Anterior cingulate cortex (tissue), 58 donors: Measurements from ENCODE around the gene RNF212.

Source experiments
- DNase-seq, 58 donors: peaks; one replicate each; lab custom pipeline; 2025; lab: John Stamatoyannopoulos, UW

RNF212 gene

DNA sequence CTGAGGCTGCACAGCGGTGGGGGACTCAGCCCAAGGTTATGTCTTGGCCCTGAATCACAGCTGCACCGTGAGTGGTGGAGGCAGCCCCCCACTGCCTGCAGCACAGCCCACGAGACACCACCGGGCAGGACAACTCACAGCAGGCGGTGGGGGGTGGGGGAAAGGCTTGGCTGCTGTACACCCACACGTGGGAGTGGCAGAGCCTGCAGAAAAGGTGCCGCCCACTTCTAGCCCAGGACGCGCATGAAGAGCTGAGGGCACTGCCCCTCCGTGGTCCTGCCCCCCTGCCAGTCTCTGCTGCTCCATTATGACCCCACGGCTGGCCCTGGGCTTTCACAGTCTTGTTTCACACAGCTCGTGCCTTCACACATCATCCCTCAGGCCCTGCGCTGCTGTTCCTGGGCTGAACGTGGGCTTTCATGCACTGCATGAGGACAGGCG lies 61.1 kb downstream of the RNF212 start:
- DNase-seq, result no peak

DNA sequence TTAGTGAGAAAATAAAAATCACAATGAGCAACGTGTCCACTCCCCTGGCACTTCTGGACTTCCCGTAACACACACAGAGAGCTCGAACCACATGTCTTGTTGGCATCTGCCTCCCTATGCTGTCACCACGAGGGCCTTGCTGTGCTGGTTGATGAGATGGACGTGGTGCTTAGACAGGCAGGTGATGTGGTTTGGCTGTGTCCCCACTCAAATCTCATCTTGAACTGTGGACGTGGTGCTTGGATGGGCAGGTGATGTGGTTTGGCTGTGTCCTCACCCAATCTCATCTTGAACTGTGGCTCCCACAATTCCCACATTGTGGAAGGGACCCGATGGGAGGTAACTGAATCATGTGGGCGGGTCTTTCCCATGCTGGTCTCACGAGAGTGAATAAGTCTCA lies 61.9 kb downstream of the RNF212 start:
- DNase-seq, result no peak

DNA sequence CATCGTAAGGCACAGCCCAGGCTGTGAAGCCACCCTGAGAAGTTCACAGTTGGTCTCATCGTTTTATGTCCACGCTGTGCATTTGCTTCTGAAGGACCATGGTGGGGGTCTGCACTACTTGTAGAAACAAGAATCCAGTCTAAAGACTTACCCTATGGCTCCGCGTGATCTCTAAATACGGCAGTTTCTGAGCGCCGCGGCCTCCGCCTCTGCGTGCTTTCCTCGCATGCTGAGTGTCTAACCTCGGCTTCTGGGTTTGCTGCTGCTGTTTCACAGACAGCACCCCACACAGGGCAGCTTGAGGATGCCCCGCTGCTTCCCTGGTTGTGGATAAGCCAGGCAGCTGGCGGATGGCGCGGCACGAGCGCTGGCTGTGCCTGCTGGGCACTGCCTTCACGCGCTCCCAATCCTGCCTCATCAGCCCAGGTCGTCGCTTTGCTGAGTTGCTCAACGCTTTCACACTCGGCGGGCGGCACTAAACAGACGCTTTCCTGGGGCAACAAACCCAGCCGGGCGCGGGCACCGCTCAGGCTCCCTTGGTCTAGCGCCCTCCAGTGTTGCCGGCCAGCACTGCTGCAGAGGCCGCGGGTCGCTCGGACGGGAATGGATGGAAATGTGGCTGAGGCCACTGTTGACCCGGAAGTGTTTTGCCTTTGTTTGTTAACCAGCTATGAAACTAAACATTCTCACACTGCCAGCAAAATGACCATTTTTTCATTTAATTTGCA lies 62.7 kb downstream of the RNF212 start:
- peak in 26 of 58 donors; percentile 21 to 76 (median 52) for DNase-seq

DNA sequence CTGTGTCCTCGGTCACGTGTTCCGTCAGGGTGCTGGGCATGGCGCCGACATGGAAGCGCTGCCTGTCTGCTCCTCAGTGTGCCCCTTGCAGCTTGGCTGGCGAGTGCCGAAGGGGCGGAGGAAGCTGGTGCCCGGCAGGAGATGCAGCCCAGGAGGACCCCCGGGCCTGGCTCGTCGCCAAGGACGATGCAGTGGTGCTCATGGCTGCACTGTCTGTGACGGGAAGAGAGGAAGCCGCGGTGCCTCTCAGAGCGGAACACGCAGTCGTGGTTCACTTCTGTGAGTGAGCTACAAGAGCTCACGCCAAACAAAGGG lies 63.8 kb downstream of the RNF212 start:
- DNase-seq, result no peak

DNA sequence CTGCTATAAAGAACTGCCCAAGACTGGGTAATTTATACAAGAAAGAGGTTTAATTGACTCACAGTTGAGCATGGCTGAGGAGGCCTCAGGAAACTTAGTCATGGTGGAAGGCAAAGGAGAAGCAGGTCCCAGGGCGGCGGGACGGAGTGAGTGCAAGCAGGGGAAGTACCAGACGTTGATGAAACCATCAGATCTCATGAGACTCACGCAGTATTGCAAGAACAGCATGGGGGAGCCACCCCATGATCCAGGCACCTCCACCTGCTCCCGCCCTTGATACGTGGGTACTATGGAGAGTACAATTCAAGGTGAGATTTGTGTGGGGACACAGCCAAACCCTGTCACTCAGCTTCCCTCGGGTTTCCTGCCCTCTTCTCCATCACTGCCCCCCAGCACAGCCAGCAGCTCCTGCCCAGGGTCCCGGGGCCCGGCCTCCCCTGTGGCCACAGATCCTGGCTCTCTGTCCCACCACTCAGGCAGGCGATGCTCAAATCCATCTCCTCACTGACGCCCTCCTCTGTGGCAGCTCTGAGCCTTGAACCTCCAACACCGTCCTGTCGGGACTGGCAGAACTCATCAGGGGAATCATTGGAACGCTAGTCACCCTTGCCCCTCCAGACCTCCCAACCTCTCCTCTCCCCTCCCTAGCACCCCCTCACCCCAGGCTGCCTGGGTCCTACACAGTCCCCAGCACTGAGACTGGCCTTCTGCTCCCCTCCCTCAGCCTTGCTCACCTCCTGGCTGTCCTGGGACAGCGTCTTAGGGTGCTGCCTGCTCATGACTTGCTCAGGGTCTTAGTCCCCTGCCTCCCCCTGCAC lies 64.4 kb downstream of the RNF212 start:
- DNase-seq, result no peak

DNA sequence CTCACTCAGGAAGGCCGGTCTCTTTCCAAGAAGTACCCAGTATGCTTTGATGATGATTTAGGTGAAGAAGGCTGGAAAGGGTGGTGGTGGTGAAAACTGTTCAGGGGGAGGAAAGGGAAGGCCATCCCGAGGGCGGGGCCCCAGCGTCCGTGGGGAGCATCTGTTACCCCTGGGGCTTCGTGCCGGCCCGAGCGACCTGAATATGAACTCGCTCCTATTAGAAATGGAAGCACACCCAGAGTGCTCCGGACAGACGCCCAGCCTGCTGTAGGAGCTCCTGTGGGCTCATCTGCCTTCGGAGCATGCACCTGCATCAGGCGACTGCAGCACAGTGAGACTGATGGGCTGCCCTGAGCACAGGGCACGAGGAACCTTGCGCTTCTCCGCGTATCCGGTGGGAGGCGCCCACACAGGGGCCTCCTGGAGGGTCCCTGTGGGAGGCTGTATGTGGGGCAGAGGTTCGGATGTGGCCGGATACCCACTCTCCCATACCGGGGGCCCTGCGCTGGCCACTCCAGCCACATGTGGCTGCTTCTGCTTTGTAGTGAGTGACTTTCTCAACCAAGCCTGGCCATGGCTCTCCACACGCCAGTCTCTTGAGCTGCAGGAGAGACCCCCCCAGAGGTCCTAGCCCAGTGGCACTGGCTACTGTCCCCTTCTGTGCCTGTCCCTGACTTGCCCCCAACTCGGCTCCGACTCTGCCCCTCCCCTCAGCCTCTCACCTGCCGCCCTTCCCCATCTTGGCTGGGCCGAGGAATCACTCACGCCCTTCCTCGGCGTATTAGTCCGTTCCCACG lies 65.2 kb downstream of the RNF212 start:
- no peak for DNase-seq

DNA sequence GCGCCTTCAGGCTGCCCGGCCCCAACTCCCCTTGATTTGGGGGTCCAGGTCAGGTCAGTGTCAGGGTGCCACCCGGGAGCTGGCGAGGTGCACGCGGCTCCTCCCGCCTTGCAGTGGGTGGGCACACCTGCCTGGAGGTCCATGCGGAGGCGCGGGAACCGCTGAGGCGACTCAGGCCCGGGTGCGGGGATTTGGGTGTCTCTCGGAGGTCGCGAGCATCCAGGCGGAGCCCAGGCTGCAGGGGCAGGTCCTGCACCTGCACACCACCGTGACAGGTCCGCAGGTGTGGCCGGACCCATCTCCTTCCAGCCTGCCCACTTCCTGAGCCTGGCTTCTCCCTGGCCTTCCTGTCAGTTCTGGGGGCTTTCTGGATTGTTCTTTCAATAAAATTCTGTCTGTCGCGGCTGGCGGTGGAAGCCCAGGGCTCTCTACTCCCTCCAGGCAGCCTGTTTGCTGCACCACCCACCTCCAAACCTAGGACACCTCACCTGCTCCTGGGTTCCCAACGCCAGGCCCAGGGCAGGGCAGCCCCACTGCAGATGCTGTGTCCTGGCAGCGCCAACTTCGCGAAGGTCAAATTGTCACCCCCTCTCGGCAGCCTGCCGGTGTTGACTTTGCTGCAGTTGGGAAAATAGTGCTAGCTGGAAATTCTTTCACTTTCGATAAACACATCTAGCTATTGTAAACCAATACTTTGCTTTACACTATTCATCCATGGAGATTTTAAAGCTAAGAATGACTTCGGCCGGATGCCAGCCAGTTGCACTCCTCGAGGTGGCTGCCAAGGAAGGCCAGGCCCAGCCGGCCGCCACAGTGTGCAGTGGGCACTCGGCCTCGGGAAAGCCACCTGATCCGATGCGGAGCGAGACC lies 66.0 kb downstream of the RNF212 start:
- peak in 1 of 58 donors; percentile 25 for DNase-seq

DNA sequence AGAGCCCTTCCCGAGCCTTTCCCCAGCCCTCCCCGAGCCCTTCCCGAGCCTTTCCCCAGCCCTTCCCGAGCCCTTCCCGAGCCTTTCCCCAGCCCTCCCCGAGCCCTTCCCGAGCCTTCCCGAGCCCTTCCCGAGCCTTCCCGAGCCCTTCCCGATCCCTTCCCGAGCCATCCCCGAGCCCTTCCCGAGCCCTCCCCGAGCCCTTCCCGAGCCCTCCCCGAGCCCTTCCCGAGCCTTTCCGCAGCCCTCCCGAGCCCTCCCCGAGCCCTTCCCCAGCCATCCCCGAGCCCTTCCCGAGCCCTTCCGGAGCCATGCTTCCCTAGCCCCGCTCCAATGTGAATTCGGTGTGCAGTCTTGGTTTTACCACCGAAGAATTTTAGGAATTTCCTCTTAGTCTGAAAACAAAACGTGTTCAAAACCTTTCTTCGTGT lies 66.8 kb downstream of the RNF212 start:
- DNase-seq, result peak in 47 of 58 donors; percentile 25 to 87 (median 58)

DNA sequence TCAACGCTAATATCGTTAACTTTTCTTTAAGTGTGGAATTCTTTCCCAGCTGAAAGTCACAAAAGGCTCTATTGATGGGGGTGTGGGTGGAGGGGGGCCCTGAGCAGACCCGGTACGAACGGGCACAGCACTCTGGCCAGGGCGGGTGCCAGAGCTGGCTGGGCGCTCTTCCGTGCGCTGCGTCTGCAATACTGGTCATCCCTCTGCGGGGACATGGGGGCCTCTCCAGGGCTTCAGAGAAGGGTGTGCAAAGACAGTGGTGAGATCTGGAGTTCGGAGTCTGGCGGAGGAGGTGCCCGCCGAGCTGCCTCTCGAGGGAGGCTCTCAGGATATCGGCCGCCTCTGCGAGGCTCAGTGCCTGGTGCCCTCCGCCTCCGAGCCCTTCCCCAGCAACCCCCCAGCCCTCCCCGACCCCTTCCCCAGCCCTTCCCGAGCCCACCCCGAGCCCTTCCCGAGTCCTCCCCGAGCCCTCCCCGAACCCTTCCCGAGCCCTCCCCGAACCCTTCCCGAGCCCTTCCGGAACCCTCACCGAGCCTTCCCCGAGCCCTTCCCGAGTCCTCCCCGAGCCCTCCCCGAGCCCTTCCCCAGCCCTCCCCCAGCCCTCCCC lies 67.7 kb downstream of the RNF212 start:
- peak in 9 of 58 donors; percentile 29 to 61 (median 46) for DNase-seq

DNA sequence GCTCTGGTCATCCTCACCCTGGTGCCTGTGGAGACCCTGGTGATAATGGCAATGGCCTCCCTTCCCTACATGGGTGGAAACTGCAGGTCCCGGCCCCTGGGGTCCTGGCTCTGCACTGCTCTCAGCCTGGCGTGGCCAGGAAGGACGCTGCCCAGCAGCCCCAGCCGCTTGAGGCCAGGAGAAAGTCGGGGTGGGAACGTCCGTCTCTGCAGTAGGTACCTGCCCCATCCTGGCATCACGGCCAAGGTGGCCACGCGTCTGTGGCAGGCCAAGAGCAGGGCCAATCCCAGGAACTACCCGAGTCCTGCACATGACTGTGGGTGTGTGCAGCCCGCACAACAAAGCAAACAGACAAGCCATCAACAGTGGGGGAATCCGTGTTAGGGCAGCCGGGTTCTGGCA lies 68.2 kb downstream of the RNF212 start:
- DNase-seq, result peak in 1 of 58 donors; percentile 58

DNA sequence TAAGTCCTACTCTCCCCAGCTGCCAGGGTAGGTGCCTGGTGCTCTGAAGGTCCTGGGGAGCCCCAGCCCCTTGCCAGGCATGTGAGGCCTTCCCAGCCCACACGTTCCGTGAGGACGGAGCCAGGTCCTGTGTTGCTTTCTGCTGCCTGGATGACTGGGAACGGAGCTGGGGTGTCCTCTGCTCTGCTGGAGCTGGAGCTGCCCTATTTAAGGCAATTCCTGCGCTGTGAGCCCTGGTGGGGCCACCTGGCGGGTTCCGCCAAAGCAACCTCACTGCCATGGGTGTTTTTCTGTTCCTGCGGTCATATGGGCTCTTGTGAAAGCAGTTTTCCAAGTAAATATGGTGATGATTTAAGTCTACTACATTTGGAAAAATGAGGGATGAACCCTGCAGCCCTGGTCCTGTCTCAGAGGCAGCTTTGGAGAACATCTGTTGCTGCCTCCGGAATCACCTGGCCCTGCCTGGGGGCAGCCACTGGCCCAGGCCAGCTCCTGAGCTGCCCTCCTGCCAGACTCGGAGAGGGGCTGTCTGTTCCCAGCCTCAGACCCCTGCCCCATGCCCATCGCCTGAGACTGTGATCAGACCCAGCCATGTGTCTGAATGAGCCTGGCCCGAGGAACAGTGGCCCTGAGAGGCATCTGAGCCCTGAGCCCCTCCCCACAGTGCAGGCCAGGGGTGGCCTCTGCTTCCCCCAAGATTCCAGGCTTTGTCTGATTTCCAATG lies 68.7 kb downstream of the RNF212 start:
- no peak for DNase-seq

DNA sequence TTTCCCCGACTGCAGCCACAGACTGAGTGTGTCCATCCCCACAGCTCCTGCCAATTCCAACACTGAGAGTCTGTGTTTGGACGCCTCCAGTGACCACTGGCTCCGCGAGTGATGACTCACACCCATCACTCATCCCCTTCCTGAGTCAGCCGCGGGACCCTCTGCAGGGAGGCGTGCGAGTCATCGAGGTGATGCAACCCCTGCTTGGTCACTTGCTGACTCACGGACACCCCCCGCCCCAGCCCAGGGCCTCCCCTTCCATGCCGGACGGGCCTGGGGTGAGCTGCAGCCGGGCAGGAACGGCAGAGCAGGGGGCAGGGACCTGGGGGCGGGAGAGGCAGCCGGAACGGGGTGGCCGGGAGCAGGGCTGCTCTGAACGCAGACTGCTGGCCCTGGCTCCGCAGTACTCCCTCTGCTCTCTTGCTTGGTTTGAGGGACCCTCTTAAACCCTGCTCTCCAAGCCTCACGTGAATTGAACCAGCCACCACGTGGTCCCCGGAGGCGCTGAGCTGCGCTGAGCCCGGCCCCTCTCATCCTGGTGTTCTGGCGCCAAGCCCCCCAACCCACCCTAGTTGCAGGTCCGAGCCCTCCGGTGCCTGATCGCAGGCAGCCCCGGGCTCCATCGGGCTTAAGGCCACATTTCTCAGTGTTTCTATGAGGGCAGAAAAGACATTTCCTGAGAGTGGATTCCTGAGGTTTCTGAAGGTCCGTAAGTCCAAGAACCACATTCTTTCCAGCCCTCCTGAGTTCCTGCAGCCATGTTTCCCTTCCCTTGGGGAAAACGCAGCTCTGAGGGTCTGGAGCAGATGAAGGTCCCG lies 69.5 kb downstream of the RNF212 start:
- peak in 44 of 58 donors; percentile 18 to 93 (median 54) for DNase-seq

DNA sequence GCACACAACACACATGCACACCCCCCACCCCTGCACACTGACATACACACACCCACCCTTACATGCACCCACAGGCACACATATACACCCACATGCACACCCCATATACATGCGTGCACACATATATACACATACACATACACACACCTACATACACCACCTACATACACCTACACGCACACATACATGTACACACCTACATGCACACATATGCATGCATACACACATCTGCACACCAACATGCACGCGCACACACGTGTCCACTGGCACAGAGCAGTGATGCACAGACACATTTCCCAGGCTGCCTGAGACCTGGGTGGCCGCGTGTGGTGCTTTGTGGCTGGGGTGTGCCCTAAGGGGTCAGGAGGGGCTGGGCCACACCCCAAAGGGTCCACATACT lies 70.2 kb downstream of the RNF212 start:
- no peak for DNase-seq

DNA sequence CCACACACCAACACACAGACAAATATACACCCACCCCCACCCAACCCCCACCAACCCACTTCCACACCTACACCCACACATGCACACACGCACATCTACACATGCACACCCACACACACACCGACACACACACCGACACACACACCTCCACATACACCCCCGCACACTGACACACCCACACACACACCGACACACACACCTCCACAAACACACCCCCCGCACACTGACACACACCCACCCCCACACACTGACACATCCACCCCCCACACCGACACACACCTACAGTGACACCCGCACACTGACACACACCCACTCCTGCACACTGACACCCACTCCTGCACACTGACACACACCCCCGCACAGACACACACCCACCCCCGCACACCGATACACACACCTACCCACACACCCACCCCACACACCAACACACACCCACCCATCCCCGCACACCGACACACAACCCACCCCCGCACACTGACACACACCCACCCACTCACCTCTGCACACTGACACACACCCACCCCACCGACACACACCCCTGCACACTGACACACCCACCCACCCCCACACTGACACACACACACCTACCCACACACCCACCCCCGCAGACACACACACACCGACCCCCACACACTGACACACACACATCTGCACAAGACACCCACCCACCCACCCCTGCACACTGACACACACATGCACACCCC lies 70.9 kb downstream of the RNF212 start:
- DNase-seq, result peak in 1 of 58 donors; percentile 60

DNA sequence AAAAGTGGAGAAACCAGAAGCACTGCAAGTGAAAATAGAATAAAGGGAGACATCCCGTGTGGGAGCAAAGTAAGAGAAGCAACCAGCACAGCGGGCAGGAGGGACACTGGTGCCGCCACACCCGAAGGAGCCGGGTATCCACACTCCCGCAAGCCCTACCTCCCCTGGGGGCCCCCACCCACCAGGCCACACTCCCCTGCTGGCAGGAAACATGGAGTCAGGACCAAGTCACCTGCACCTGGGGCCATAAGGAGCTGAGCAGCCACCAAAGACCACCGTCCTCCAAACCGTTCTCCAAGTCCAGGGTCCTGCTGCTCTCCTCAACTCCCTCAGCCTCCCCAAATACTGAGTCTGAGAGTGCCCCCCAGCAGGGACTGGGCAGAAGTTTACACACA lies 71.4 kb downstream of the RNF212 start:
- DNase-seq, result no peak

DNA sequence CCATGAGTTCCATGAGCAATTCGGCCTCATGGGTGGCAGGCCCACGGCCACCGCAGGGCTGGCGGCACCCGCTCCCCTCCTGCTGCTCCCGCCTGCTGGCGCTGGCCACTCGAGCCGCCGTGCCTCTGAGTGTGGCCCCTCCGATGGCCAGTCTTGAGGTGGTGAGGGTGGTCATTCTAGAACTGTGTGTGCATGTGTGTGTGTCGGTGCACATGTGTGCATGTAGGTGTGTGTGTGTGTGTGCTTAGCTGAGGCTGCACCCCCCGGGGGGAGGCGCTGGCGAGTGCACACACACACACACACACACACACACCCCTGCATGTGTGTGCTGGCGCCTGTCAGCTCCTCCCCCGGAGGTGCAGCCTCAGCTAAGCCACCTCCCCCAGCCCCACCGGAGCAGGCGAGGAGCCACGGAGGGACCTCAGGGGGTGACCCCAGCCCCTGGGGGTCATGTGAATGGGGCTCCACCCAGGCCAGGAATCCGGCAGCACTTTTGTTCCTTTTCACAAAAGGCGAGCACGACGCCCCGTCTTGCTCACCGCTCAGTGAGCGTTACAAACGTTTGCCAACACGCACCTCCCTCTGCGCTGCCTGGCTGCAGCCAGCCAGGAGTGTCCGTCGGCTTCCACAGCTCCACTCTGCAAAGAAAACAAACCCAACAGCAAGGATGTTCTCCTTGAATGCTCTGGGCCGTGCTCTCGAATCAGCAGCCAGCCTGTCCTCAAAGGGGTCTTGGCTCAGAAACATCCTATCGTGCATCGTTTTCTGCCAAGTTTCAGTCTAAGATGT lies 72.0 kb downstream of the RNF212 start:
- DNase-seq, result peak in 16 of 58 donors; percentile 15 to 62 (median 32)
